ENCODE data around the gene KRTAP5-1.
"Not testable (repeated sequence)": the region's sequence is repeated elsewhere in the genome, so short reads cannot be mapped to it uniquely, and the experiment has no call there.

The KRTAP5-1 gene

GRCh38 chr11:1603629-1604028 lies 18.5 kb upstream of the KRTAP5-1 start:
- H3K4me3 ChIP-seq (ENCODE audit: low read depth in 1 of 2, low read length in 2 of 2): no peak overlapping the region
- H3K27ac ChIP-seq (ENCODE audit: low read depth, low read length): no peak overlapping the region
- no peaks in the 10 kb centered on the region for H3K36me3 ChIP-seq (ENCODE audit: control insufficient read depth in 1 of 2, insufficient read depth in 2 of 2, low read length in 2 of 2)
- H3K9ac ChIP-seq (ENCODE audit: low read depth in 1 of 2, low read length in 2 of 2): no peak overlapping the region
- H3K27me3 ChIP-seq (ENCODE audit: control insufficient read depth in 1 of 2, insufficient read depth in 2 of 2, low read length in 2 of 2): no peaks in the 10 kb centered on the region
- H3K4me1 ChIP-seq (ENCODE audit: control insufficient read depth in 1 of 2, insufficient read depth in 2 of 2, low read length in 2 of 2): no peaks in the 10 kb centered on the region
- no peaks in the 10 kb centered on the region for H3K9me3 ChIP-seq (ENCODE audit: control insufficient read depth in 1 of 2, low read length in 2 of 2)

DNA sequence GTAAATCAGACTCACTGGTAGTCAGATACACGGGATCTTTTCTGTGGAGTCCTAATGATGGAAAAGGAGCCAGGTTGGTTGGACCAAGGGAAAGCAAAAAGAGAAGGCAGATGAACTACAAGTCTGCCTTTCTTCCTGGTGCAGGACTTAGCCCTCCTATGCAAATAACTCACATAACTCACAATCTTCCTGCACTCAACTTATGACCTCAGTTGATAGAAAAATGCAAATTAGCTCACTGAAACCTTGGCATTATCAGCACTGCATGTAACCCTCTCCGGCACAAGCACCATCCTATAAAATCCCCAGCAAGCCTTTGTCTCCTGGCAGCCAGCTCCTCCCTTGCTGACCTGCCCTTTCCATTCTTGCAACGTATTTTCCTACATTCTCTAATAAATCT lies 16.6 kb upstream of the KRTAP5-1 start:
- H3K27me3 ChIP-seq (ENCODE audit: control insufficient read depth in 1 of 2, insufficient read depth in 2 of 2, low read length in 2 of 2); H3K36me3 ChIP-seq (ENCODE audit: control insufficient read depth in 1 of 2, insufficient read depth in 2 of 2, low read length in 2 of 2): not testable (repeated sequence)

GRCh38 chr11:1600626-1601025 lies 15.5 kb upstream of the KRTAP5-1 start:
- no peak overlapping the region for H3K9ac ChIP-seq (ENCODE audit: low read depth in 1 of 2, low read length in 2 of 2)
- no peaks in the 10 kb centered on the region for H3K9me3 ChIP-seq (ENCODE audit: control insufficient read depth in 1 of 2, low read length in 2 of 2)
- no peak overlapping the region for H3K4me3 ChIP-seq (ENCODE audit: low read depth in 1 of 2, low read length in 2 of 2)
- no peak overlapping the region for H3K27ac ChIP-seq (ENCODE audit: low read depth, low read length)
- peaks cover 0 to 18% of the 10 kb centered on the region in 2 donors for H3K4me1 ChIP-seq (ENCODE audit: control insufficient read depth in 1 of 2, insufficient read depth in 2 of 2, low read length in 2 of 2)
- peaks cover 0 to 3% of the 10 kb centered on the region in 2 donors for H3K27me3 ChIP-seq (ENCODE audit: control insufficient read depth in 1 of 2, insufficient read depth in 2 of 2, low read length in 2 of 2)
- H3K36me3 ChIP-seq (ENCODE audit: control insufficient read depth in 1 of 2, insufficient read depth in 2 of 2, low read length in 2 of 2): no peaks in the 10 kb centered on the region

More for the DNA sequence above, 16.6 kb upstream of the KRTAP5-1 start:
- not testable (repeated sequence) for H3K4me3 ChIP-seq (ENCODE audit: low read depth in 1 of 2, low read length in 2 of 2); H3K9ac ChIP-seq (ENCODE audit: low read depth in 1 of 2, low read length in 2 of 2); H3K27ac ChIP-seq (ENCODE audit: low read depth, low read length); H3K4me1 ChIP-seq (ENCODE audit: control insufficient read depth in 1 of 2, insufficient read depth in 2 of 2, low read length in 2 of 2); H3K9me3 ChIP-seq (ENCODE audit: control insufficient read depth in 1 of 2, low read length in 2 of 2)

GRCh38 chr11:1598816-1599215 lies 13.7 kb upstream of the KRTAP5-1 start:
- peaks cover 0 to 3% of the 10 kb centered on the region in 2 donors for H3K27me3 ChIP-seq (ENCODE audit: control insufficient read depth in 1 of 2, insufficient read depth in 2 of 2, low read length in 2 of 2)
- peaks cover 0 to 19% of the 10 kb centered on the region in 2 donors for H3K4me1 ChIP-seq (ENCODE audit: control insufficient read depth in 1 of 2, insufficient read depth in 2 of 2, low read length in 2 of 2)
- no peak overlapping the region for H3K27ac ChIP-seq (ENCODE audit: low read depth, low read length)
- no peaks in the 10 kb centered on the region for H3K9me3 ChIP-seq (ENCODE audit: control insufficient read depth in 1 of 2, low read length in 2 of 2)
- H3K9ac ChIP-seq (ENCODE audit: low read depth in 1 of 2, low read length in 2 of 2): no peak overlapping the region
- no peak overlapping the region for H3K4me3 ChIP-seq (ENCODE audit: low read depth in 1 of 2, low read length in 2 of 2)
- no peaks in the 10 kb centered on the region for H3K36me3 ChIP-seq (ENCODE audit: control insufficient read depth in 1 of 2, insufficient read depth in 2 of 2, low read length in 2 of 2)

- not testable (repeated sequence) for H3K9me3 ChIP-seq (ENCODE audit: control insufficient read depth in 1 of 2, low read length in 2 of 2); H3K36me3 ChIP-seq (ENCODE audit: control insufficient read depth in 1 of 2, insufficient read depth in 2 of 2, low read length in 2 of 2); H3K27ac ChIP-seq (ENCODE audit: low read depth, low read length); H3K9ac ChIP-seq (ENCODE audit: low read depth in 1 of 2, low read length in 2 of 2); H3K27me3 ChIP-seq (ENCODE audit: control insufficient read depth in 1 of 2, insufficient read depth in 2 of 2, low read length in 2 of 2); H3K4me3 ChIP-seq (ENCODE audit: low read depth in 1 of 2, low read length in 2 of 2)
- peaks cover 0 to 19% of the 10 kb centered on the region in 2 donors for H3K4me1 ChIP-seq (ENCODE audit: control insufficient read depth in 1 of 2, insufficient read depth in 2 of 2, low read length in 2 of 2)
Observed at GRCh38 chr11:1598406-1598805, 13.3 kb upstream of the KRTAP5-1 start.

- Histone ChIP-seq H3K27ac (ENCODE audit: low read depth, low read length) (no peak within 1 kb of the TSS), H3K4me3 (ENCODE audit: low read depth in 1 of 2, low read length in 2 of 2) (no peak within 1 kb of the TSS), H3K4me1 (ENCODE audit: control insufficient read depth in 1 of 2, insufficient read depth in 2 of 2, low read length in 2 of 2) (peaks cover 0 to 19% of the 10 kb centered on the region in 2 donors)
Observed at GRCh38 chr11:1597994-1598380, 12.9 kb upstream of the KRTAP5-1 start, which contains the start of gene KRTAP5-2. Gene KRTAP5-2, minus strand, starts transcription at chr11:1598294. Its CDS starts 44 bp downstream, at chr11:1598250.

GRCh38 chr11:1597331-1597993 lies 12.4 kb upstream of the KRTAP5-1 start:
- H3K9me3 ChIP-seq (ENCODE audit: control insufficient read depth in 1 of 2, low read length in 2 of 2): no peaks in the 10 kb centered on the region
- H3K27ac ChIP-seq (ENCODE audit: low read depth, low read length): no peak overlapping the region
- no peak overlapping the region for H3K9ac ChIP-seq (ENCODE audit: low read depth in 1 of 2, low read length in 2 of 2)
- no peaks in the 10 kb centered on the region for H3K36me3 ChIP-seq (ENCODE audit: control insufficient read depth in 1 of 2, insufficient read depth in 2 of 2, low read length in 2 of 2)
- peaks cover 0 to 6% of the 10 kb centered on the region in 2 donors for H3K27me3 ChIP-seq (ENCODE audit: control insufficient read depth in 1 of 2, insufficient read depth in 2 of 2, low read length in 2 of 2)
- peaks cover 0 to 19% of the 10 kb centered on the region in 2 donors for H3K4me1 ChIP-seq (ENCODE audit: control insufficient read depth in 1 of 2, insufficient read depth in 2 of 2, low read length in 2 of 2)
- H3K4me3 ChIP-seq (ENCODE audit: low read depth in 1 of 2, low read length in 2 of 2): no peak overlapping the region

More at GRCh38 chr11:1597994-1598380, 12.9 kb upstream of the KRTAP5-1 start, which contains the start of gene KRTAP5-2:
- no peaks in the 10 kb centered on the region for H3K36me3 ChIP-seq (ENCODE audit: control insufficient read depth in 1 of 2, insufficient read depth in 2 of 2, low read length in 2 of 2)
- no peaks in the 10 kb centered on the region for H3K9me3 ChIP-seq (ENCODE audit: control insufficient read depth in 1 of 2, low read length in 2 of 2)
- H3K9ac ChIP-seq (ENCODE audit: low read depth in 1 of 2, low read length in 2 of 2): no peak within 1 kb of the TSS
- H3K27me3 ChIP-seq (ENCODE audit: control insufficient read depth in 1 of 2, insufficient read depth in 2 of 2, low read length in 2 of 2): peaks cover 0 to 6% of the 10 kb centered on the region in 2 donors

DNA sequence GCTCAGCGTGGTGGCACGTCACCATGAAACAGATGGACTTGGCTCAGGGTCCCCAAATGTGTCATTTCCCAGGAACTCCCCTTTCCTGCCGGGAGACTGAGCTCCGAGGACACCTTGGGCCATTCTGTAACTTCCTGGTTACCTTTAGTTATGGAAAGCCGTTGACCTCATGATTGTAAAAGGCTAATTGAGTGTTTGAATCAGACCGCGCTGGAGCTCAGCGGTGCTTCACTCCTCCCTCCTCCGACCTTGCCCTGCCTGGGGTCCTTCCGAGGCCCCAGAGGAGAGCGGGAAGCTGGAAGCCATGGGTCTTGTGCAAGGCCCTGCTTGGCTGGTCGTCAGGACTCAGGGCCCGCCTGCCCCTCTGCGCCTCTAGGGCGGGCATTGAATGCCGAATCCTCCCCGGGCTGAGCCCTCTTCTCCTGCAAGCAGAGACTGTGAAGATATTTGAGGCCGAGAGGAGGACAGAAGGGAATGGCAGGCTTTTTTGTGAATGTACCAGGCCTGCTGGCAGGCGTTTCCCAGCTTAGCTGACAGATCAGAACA lies 11.6 kb upstream of the KRTAP5-1 start:
- H3K27me3 ChIP-seq (ENCODE audit: control insufficient read depth in 1 of 2, insufficient read depth in 2 of 2, low read length in 2 of 2); H3K27ac ChIP-seq (ENCODE audit: low read depth, low read length); H3K9ac ChIP-seq (ENCODE audit: low read depth in 1 of 2, low read length in 2 of 2); H3K36me3 ChIP-seq (ENCODE audit: control insufficient read depth in 1 of 2, insufficient read depth in 2 of 2, low read length in 2 of 2); H3K9me3 ChIP-seq (ENCODE audit: control insufficient read depth in 1 of 2, low read length in 2 of 2); H3K4me3 ChIP-seq (ENCODE audit: low read depth in 1 of 2, low read length in 2 of 2): not testable (repeated sequence)
- H3K4me1 ChIP-seq (ENCODE audit: control insufficient read depth in 1 of 2, insufficient read depth in 2 of 2, low read length in 2 of 2): peaks cover 0 to 19% of the 10 kb centered on the region in 2 donors

- H3K27me3 ChIP-seq (ENCODE audit: control insufficient read depth in 1 of 2, insufficient read depth in 2 of 2, low read length in 2 of 2); H3K36me3 ChIP-seq (ENCODE audit: control insufficient read depth in 1 of 2, insufficient read depth in 2 of 2, low read length in 2 of 2); H3K4me3 ChIP-seq (ENCODE audit: low read depth in 1 of 2, low read length in 2 of 2); H3K27ac ChIP-seq (ENCODE audit: low read depth, low read length); H3K9me3 ChIP-seq (ENCODE audit: control insufficient read depth in 1 of 2, low read length in 2 of 2); H3K9ac ChIP-seq (ENCODE audit: low read depth in 1 of 2, low read length in 2 of 2): not testable (repeated sequence)
- H3K4me1 ChIP-seq (ENCODE audit: control insufficient read depth in 1 of 2, insufficient read depth in 2 of 2, low read length in 2 of 2): peaks cover 0 to 19% of the 10 kb centered on the region in 2 donors
Observed at GRCh38 chr11:1595994-1596575, 11.0 kb upstream of the KRTAP5-1 start.

GRCh38 chr11:1592628-1593027 lies 7.5 kb upstream of the KRTAP5-1 start:
- Histone ChIP-seq H3K27ac (ENCODE audit: low read depth, low read length) (no peak overlapping the region), H3K4me3 (ENCODE audit: low read depth in 1 of 2, low read length in 2 of 2) (no peak overlapping the region), H3K9ac (ENCODE audit: low read depth in 1 of 2, low read length in 2 of 2) (no peak overlapping the region), H3K36me3 (ENCODE audit: control insufficient read depth in 1 of 2, insufficient read depth in 2 of 2, low read length in 2 of 2) (no peaks in the 10 kb centered on the region), H3K9me3 (ENCODE audit: control insufficient read depth in 1 of 2, low read length in 2 of 2) (no peaks in the 10 kb centered on the region), H3K27me3 (ENCODE audit: control insufficient read depth in 1 of 2, insufficient read depth in 2 of 2, low read length in 2 of 2) (peaks cover 0 to 6% of the 10 kb centered on the region in 2 donors), H3K4me1 (ENCODE audit: control insufficient read depth in 1 of 2, insufficient read depth in 2 of 2, low read length in 2 of 2) (peaks cover 0 to 19% of the 10 kb centered on the region in 2 donors)

Measured in duodenal mucosa (tissue), 2 donors.